Hindlimb muscle (tissue), 1 donor: ENCODE results near the gene CD160. TPM values are rescaled to one million over a fixed set of nuclear protein-coding genes. Genes with fewer than 3 reads are reported as not detected.
"Not testable (repeated sequence)": the region's sequence is repeated elsewhere in the genome, so short reads cannot be mapped to it uniquely, and the experiment has no call there.

Experiments
- DNase-seq: peaks from one replicate; pipeline ENCODE4 v3.0.0-alpha.2; 2013
- polyA plus RNA-seq: library from polyadenylated mRNA; unstranded; fragments of 120-200 nt; gene quantifications from one replicate; pipeline ENCODE4 v1.2.1, GENCODE V29; 2013; ENCODE audit not compliant: insufficient read length

CD160 gene
- polyA plus RNA-seq, 1 donor = 1.1 TPM

- no peak for DNase-seq
These were observed 8.8 kb upstream of the CD160 start for GRCh38 chr1:145710291-145711027.

- DNase-seq = no peak
These were observed 8.1 kb upstream of the CD160 start for GRCh38 chr1:145711213-145711651.

- no peak for DNase-seq
These were observed 4.7 kb upstream of the CD160 start for GRCh38 chr1:145714524-145715111.

- DNase-seq = no peak
These were observed 2.5 kb upstream of the CD160 start for GRCh38 chr1:145716641-145717345.

GRCh38 chr1:145717833-145718232 is 1.5 kb upstream of the CD160 start:
- DNase-seq = no peak

GRCh38 chr1:145718465-145718864 is 834 bp upstream of the CD160 start:
- DNase-seq = not testable (repeated sequence)

GRCh38 chr1:145720556-145720877 is 1.2 kb downstream of the CD160 start:
- no peak for DNase-seq

- DNase-seq = peak; percentile 64
These were observed 1.8 kb downstream of the CD160 start for GRCh38 chr1:145720878-145721671.

- not testable (repeated sequence) for DNase-seq
These were observed 6.9 kb downstream of the CD160 start for GRCh38 chr1:145726193-145726592.

- DNase-seq = no peak
These were observed 9.9 kb downstream of the CD160 start for GRCh38 chr1:145729196-145729595.

- DNase-seq = no peak
These were observed 10.6 kb downstream of the CD160 start for GRCh38 chr1:145729666-145730436.

- no peak for DNase-seq
These were observed 11.2 kb downstream of the CD160 start for GRCh38 chr1:145730467-145730866.

- no peak for DNase-seq
These were observed 11.6 kb downstream of the CD160 start for GRCh38 chr1:145730900-145731299.

- no peak for DNase-seq
These were observed 16.9 kb downstream of the CD160 start for GRCh38 chr1:145736191-145736590.

- DNase-seq = no peak
These were observed 21.0 kb downstream of the CD160 start for GRCh38 chr1:145740269-145740668.

- no peak for DNase-seq
These were observed 28.3 kb downstream of the CD160 start for GRCh38 chr1:145747398-145748247.

- peak; percentile 4 for DNase-seq
These were observed 31.1 kb downstream of the CD160 start for GRCh38 chr1:145750426-145750825.

GRCh38 chr1:145751491-145752037 is 32.3 kb downstream of the CD160 start:
- DNase-seq = peak; percentile 39

- no peak for DNase-seq
These were observed 38.1 kb downstream of the CD160 start for GRCh38 chr1:145757420-145757819.

GRCh38 chr1:145758116-145758515 is 38.8 kb downstream of the CD160 start:
- no peak for DNase-seq

- no peak for DNase-seq
These were observed 39.3 kb downstream of the CD160 start for GRCh38 chr1:145758575-145758974.
